Mucosa of stomach (tissue), 1 donor: ENCODE results near the gene FAM162B.
"Not testable (repeated sequence)": the region's sequence is repeated elsewhere in the genome, so short reads cannot be mapped to it uniquely, and the experiment has no call there.

Source experiments
- H3K27me3 ChIP-seq: one replicate; pipeline ENCODE4 v1.7.0; 2013; ENCODE audit warnings: mild to moderate bottlenecking, low read length; ENCODE audit not compliant: control insufficient read depth, insufficient read depth
- H3K36me3 ChIP-seq: one replicate; pipeline ENCODE4 v1.7.0; 2013; ENCODE audit warnings: low read length; ENCODE audit not compliant: control insufficient read depth, insufficient read depth
- H3K4me1 ChIP-seq: one replicate; pipeline ENCODE4 v1.7.0; 2013; ENCODE audit warnings: mild to moderate bottlenecking, low read length; ENCODE audit not compliant: control insufficient read depth, insufficient read depth
- H3K4me3 ChIP-seq: one replicate; pipeline ENCODE4 v1.7.0; 2013; ENCODE audit warnings: low read length
- H3K9ac ChIP-seq: one replicate; pipeline ENCODE4 v1.7.0; 2013; ENCODE audit warnings: mild to moderate bottlenecking, low read length, moderate library complexity
- H3K9me3 ChIP-seq: one replicate; pipeline ENCODE4 v1.7.0; 2013; ENCODE audit warnings: mild to moderate bottlenecking, low read length, moderate library complexity; ENCODE audit not compliant: control insufficient read depth
- donor health status: Pancreatic carcinoma.

FAM162B gene

DNA sequence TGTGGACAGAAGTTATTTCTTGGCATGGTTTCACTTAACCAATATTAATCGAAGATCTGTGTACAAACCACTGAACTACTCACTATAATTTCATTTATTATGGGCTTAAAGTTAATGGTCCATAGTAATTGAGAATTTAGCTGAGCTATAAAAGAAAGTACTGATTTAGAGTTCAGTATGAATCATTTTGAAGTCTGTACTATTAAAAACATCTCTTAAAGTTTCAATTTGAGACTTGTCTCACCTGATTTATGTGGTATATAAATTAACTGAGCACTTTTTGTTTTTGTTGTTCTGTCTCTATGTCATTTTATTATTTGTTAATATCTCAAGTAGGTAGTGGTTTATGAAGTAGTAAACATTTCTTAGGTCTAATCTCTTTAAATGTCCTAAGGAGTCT, 59.6 kb downstream of the FAM162B start:
- Histone ChIP-seq H3K4me1 (no peaks in the 10 kb centered on the region), H3K27me3 (no peaks in the 10 kb centered on the region), H3K9me3 (no peaks in the 10 kb centered on the region), H3K36me3 (no peaks in the 10 kb centered on the region), H3K4me3 (no peak overlapping the region), H3K9ac (no peak overlapping the region)

DNA sequence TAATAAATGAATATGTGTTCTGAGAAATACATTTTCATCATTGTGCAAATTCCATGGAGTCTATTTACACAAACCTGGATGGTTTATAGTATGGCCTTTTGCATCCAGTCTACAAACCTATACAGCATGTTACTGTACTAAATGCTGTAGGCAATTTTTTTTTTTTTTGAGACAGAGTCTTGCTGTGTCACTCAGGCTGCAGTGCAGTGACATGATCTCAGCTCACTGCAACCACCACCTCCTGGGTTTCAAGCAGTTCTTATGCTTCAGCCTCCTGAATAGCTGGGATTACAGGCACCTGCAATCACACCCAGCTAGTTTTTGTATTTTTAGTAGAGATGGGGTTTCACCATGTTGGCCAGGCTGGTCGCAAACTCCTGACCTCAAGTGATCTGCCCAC, 61.6 kb downstream of the FAM162B start:
- H3K9me3 ChIP-seq, H3K4me3 ChIP-seq, H3K36me3 ChIP-seq, H3K9ac ChIP-seq, H3K4me1 ChIP-seq, H3K27me3 ChIP-seq: not testable (repeated sequence)
